WTC11 (cell line): ENCODE measurements around the gene TWIST2. TPM values are rescaled to one million over a fixed set of nuclear protein-coding genes. Genes with fewer than 3 reads are reported as not detected.

Experiments used
- ATAC-seq: fragments of 200-7000 bp; cut with Tn5 transposase; 2 replicates; pipeline ENCODE4 v1.10.0; 2021; ENCODE audit warnings: mild to moderate bottlenecking, moderate library complexity
- CTCF ChIA-PET: fragments of 300-600 bp; sonication (Branson Sonifier 250); formaldehyde crosslinking; loops from one replicate; lab custom pipeline; 2021; ENCODE audit warnings: antibody characterized with exemption; lab: Charles Lee
- POLR2A ChIA-PET: fragments of 350-600 bp; sonication (Branson Sonifier 250); formaldehyde crosslinking; loops from one replicate; lab custom pipeline; 2021; ENCODE audit warnings: antibody characterized with exemption; lab: Charles Lee
- DNase-seq: peaks from one replicate; pipeline ENCODE4 v3.0.0; 2021; ENCODE audit warnings: low spot score
- H3K27ac Mint-ChIP-seq: 2 replicates; pipeline ENCODE4 v1.8.0; 2021; ENCODE audit warnings: mixed read lengths
- H3K27me3 Mint-ChIP-seq: 2 replicates; pipeline ENCODE4 v1.8.0; 2021; ENCODE audit warnings: low read depth, mild to moderate bottlenecking, moderate library complexity, mixed read lengths
- H3K36me3 Mint-ChIP-seq: 2 replicates; pipeline ENCODE4 v1.8.0; 2021; ENCODE audit warnings: mixed read lengths
- H3K4me1 Mint-ChIP-seq: 2 replicates; pipeline ENCODE4 v1.8.0; 2022; ENCODE audit warnings: mixed read lengths
- H3K4me3 Mint-ChIP-seq: 2 replicates; pipeline ENCODE4 v1.8.0; 2021; ENCODE audit warnings: mild to moderate bottlenecking, moderate library complexity, mixed read lengths
- H3K9me3 Mint-ChIP-seq: 2 replicates; pipeline ENCODE4 v1.8.0; 2021; ENCODE audit warnings: mixed read lengths
- HMGA2 ChIP-seq: fragments of 250-450 bp; sonication (Bioruptor Pico); IDR thresholded peaks from 2 replicates; pipeline ENCODE4 v1.4.0; 2021; ENCODE audit warnings: mild to moderate bottlenecking, moderate library complexity
- NFYB ChIP-seq: sonication (generic); formaldehyde crosslinking; conservative IDR thresholded peaks from 2 replicates; pipeline ENCODE4 v1.8.0; 2022; ENCODE audit warnings: low read depth, missing genetic modification reagents
- NR2C2 ChIP-seq: sonication (generic); formaldehyde crosslinking; IDR thresholded peaks from 2 replicates; pipeline ENCODE4 v1.8.0; 2022; ENCODE audit warnings: mild to moderate bottlenecking, missing genetic modification reagents
- ZNF232 ChIP-seq: sonication (generic); formaldehyde crosslinking; IDR thresholded peaks from 2 replicates; pipeline ENCODE4 v1.8.0; 2022; ENCODE audit warnings: mild to moderate bottlenecking, missing genetic modification reagents
- ZNF317 ChIP-seq: sonication (generic); formaldehyde crosslinking; IDR thresholded peaks from 2 replicates; pipeline ENCODE4 v1.8.1; 2023; ENCODE audit warnings: low read depth, mild to moderate bottlenecking, moderate library complexity, missing genetic modification reagents, borderline replicate concordance
- total RNA-seq: library from RNA; stranded (reverse); gene quantifications from 3 replicates; pipeline ENCODE4 v1.2.3, GENCODE V29; 2021
- TF ChIP-seq, protein P1 (sequence below): sonication (generic); formaldehyde crosslinking; IDR thresholded peaks from 2 replicates; pipeline ENCODE4 v1.8.0; 2022; ENCODE audit warnings: mild to moderate bottlenecking, missing genetic modification reagents
- TF ChIP-seq, protein P2 (sequence below): sonication (generic); formaldehyde crosslinking; IDR thresholded peaks from 2 replicates; pipeline ENCODE4 v1.8.0; 2023; ENCODE audit warnings: missing genetic modification reagents
- TF ChIP-seq, protein P3 (sequence below): sonication (generic); formaldehyde crosslinking; IDR thresholded peaks from 2 replicates; pipeline ENCODE4 v1.8.0; 2022; ENCODE audit warnings: mild to moderate bottlenecking, missing genetic modification reagents
- TF ChIP-seq, protein P4 (sequence below): sonication (generic); formaldehyde crosslinking; IDR thresholded peaks from 2 replicates; pipeline ENCODE4 v1.8.0; 2023; ENCODE audit warnings: missing genetic modification reagents, mild to moderate bottlenecking, borderline replicate concordance
- TF ChIP-seq, protein P5 (sequence below): fragments of 250-450 bp; sonication (Bioruptor Pico); IDR thresholded peaks from 2 replicates; pipeline ENCODE4 v2.1.2; 2022; ENCODE audit warnings: mild to moderate bottlenecking, moderate library complexity
- TF ChIP-seq, protein P6 (sequence below): fragments of 250-450 bp; sonication (Bioruptor Pico); IDR thresholded peaks from 2 replicates; pipeline ENCODE4 v1.9.0; 2021; ENCODE audit warnings: mild to moderate bottlenecking
- TF ChIP-seq, protein P7 (sequence below): sonication (generic); formaldehyde crosslinking; IDR thresholded peaks from 2 replicates; pipeline ENCODE4 v1.8.1; 2022; ENCODE audit warnings: mild to moderate bottlenecking, moderate library complexity, missing genetic modification reagents

Gene TWIST2
- total RNA-seq, 1 experiment from 2014 or later: 5.7 TPM

DNA sequence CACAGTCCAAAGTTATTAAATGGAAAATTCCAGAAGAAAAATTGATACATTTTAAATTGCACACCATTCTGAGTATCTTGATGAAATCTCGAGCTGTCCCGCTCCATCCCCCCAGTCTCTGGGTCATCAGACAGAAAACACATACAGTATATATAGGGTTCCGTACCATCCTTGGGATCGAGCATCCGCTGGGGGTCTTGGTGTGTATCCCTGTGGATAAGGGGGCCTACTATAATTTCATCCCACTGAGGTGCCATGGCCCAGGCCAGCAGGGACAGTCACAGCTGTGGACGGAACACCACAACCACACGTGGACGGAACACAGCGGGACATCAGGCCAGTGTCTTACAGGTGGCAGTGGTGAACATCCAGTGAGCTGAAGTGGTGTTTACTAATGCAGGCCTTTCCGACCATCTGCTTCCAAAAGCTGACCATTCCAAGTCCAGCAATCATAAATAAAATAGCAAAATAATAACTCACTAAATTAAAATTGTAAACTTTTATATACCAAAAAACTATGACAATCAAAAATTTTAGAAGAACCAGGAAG, 14.0 kb downstream of the TWIST2 start (continued):
- TF ChIP-seq, protein P1, sequence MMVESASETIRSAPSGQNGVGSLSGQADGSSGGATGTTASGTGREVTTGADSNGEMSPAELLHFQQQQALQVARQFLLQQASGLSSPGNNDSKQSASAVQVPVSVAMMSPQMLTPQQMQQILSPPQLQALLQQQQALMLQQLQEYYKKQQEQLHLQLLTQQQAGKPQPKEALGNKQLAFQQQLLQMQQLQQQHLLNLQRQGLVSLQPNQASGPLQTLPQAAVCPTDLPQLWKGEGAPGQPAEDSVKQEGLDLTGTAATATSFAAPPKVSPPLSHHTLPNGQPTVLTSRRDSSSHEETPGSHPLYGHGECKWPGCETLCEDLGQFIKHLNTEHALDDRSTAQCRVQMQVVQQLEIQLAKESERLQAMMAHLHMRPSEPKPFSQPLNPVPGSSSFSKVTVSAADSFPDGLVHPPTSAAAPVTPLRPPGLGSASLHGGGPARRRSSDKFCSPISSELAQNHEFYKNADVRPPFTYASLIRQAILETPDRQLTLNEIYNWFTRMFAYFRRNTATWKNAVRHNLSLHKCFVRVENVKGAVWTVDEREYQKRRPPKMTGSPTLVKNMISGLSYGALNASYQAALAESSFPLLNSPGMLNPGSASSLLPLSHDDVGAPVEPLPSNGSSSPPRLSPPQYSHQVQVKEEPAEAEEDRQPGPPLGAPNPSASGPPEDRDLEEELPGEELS (CRISPR knock-in tag): no peak
- TF ChIP-seq, protein P2, sequence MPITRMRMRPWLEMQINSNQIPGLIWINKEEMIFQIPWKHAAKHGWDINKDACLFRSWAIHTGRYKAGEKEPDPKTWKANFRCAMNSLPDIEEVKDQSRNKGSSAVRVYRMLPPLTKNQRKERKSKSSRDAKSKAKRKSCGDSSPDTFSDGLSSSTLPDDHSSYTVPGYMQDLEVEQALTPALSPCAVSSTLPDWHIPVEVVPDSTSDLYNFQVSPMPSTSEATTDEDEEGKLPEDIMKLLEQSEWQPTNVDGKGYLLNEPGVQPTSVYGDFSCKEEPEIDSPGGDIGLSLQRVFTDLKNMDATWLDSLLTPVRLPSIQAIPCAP (CRISPR knock-in tag): no peak

DNA sequence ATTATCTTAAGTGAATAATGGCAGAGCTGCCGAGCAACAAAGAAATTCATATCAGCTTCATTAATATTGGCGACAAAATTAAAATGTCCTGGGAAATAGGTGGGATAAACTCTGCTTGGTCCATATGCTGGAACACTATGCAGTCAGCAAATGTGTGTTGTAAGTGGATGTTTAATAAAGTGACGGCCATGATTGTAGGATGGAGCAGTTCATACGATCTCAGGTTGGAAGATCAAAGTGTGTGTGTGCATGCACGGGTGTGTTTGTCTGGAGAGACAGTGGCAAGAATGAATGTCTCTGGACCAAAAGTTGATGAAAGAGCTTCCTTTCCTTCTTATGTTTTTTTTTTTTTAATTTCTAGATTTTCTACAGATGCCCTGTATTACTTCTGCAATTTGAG, 14.8 kb downstream of the TWIST2 start:
- CTCF ChIA-PET: interaction anchor here (1.1 to 1.3 kb wide), 2 partner anchors 12 to 14 kb away, joined by 3 to 5 read pairs; no protein-coding TSS in a partner anchor
- no peaks in the 10 kb centered on the region for H3K36me3 Mint-ChIP-seq
- DNase-seq (no peak), ATAC-seq (no peak)
- no peak overlapping the region for H3K4me3 Mint-ChIP-seq
- no peaks in the 10 kb centered on the region for H3K27me3 Mint-ChIP-seq
- H3K27ac Mint-ChIP-seq: no peak overlapping the region
- peaks cover 11% of the 10 kb centered on the region for H3K4me1 Mint-ChIP-seq
- TF ChIP-seq ZNF317 (CRISPR knock-in tag) (no peak), HMGA2 (CRISPR knock-in tag) (no peak), ZNF232 (CRISPR knock-in tag) (no peak), NR2C2 (CRISPR knock-in tag) (no peak), NFYB (CRISPR knock-in tag) (no peak)
- TF ChIP-seq, protein P3, sequence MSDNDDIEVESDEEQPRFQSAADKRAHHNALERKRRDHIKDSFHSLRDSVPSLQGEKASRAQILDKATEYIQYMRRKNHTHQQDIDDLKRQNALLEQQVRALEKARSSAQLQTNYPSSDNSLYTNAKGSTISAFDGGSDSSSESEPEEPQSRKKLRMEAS: no peak
- TF ChIP-seq, protein P4, sequence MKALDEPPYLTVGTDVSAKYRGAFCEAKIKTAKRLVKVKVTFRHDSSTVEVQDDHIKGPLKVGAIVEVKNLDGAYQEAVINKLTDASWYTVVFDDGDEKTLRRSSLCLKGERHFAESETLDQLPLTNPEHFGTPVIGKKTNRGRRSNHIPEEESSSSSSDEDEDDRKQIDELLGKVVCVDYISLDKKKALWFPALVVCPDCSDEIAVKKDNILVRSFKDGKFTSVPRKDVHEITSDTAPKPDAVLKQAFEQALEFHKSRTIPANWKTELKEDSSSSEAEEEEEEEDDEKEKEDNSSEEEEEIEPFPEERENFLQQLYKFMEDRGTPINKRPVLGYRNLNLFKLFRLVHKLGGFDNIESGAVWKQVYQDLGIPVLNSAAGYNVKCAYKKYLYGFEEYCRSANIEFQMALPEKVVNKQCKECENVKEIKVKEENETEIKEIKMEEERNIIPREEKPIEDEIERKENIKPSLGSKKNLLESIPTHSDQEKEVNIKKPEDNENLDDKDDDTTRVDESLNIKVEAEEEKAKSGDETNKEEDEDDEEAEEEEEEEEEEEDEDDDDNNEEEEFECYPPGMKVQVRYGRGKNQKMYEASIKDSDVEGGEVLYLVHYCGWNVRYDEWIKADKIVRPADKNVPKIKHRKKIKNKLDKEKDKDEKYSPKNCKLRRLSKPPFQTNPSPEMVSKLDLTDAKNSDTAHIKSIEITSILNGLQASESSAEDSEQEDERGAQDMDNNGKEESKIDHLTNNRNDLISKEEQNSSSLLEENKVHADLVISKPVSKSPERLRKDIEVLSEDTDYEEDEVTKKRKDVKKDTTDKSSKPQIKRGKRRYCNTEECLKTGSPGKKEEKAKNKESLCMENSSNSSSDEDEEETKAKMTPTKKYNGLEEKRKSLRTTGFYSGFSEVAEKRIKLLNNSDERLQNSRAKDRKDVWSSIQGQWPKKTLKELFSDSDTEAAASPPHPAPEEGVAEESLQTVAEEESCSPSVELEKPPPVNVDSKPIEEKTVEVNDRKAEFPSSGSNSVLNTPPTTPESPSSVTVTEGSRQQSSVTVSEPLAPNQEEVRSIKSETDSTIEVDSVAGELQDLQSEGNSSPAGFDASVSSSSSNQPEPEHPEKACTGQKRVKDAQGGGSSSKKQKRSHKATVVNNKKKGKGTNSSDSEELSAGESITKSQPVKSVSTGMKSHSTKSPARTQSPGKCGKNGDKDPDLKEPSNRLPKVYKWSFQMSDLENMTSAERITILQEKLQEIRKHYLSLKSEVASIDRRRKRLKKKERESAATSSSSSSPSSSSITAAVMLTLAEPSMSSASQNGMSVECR: no peak
- TF ChIP-seq, protein P5, sequence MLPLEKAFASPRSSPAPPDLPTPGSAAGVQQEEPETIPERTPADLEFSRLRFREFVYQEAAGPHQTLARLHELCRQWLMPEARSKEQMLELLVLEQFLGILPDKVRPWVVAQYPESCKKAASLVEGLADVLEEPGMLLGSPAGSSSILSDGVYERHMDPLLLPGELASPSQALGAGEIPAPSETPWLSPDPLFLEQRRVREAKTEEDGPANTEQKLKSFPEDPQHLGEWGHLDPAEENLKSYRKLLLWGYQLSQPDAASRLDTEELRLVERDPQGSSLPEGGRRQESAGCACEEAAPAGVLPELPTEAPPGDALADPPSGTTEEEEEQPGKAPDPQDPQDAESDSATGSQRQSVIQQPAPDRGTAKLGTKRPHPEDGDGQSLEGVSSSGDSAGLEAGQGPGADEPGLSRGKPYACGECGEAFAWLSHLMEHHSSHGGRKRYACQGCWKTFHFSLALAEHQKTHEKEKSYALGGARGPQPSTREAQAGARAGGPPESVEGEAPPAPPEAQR (CRISPR knock-in tag): no peak
- TF ChIP-seq, protein P6, sequence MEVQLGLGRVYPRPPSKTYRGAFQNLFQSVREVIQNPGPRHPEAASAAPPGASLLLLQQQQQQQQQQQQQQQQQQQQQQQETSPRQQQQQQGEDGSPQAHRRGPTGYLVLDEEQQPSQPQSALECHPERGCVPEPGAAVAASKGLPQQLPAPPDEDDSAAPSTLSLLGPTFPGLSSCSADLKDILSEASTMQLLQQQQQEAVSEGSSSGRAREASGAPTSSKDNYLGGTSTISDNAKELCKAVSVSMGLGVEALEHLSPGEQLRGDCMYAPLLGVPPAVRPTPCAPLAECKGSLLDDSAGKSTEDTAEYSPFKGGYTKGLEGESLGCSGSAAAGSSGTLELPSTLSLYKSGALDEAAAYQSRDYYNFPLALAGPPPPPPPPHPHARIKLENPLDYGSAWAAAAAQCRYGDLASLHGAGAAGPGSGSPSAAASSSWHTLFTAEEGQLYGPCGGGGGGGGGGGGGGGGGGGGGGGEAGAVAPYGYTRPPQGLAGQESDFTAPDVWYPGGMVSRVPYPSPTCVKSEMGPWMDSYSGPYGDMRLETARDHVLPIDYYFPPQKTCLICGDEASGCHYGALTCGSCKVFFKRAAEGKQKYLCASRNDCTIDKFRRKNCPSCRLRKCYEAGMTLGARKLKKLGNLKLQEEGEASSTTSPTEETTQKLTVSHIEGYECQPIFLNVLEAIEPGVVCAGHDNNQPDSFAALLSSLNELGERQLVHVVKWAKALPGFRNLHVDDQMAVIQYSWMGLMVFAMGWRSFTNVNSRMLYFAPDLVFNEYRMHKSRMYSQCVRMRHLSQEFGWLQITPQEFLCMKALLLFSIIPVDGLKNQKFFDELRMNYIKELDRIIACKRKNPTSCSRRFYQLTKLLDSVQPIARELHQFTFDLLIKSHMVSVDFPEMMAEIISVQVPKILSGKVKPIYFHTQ: no peak
- TF ChIP-seq, protein P7, sequence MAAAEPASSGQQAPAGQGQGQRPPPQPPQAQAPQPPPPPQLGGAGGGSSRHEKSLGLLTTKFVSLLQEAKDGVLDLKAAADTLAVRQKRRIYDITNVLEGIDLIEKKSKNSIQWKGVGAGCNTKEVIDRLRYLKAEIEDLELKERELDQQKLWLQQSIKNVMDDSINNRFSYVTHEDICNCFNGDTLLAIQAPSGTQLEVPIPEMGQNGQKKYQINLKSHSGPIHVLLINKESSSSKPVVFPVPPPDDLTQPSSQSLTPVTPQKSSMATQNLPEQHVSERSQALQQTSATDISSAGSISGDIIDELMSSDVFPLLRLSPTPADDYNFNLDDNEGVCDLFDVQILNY (CRISPR knock-in tag): no peak
- POLR2A ChIA-PET: no interaction called here
- H3K9me3 Mint-ChIP-seq: no peaks in the 10 kb centered on the region
